HG03342 (cell line): ENCODE results near the gene ELF3.
A peak's percentile ranks its signal among the peaks of the same experiment; 100 is the strongest.
"Not testable (repeated sequence)": the region's sequence is repeated elsewhere in the genome, so short reads cannot be mapped to it uniquely, and the experiment has no call there.

Source experiments
- ATAC-seq: cut with Tn5 transposase; IDR thresholded peaks from one replicate; pipeline ENCODE4 v1.9.1; 2021; ENCODE audit warnings: mild to moderate bottlenecking, moderate library complexity; ENCODE audit not compliant: unreplicated experiment

ELF3 gene

GRCh38 chr1:202010180-202011015 lies at the start of gene ELF3:
ELF3 (plus strand) TSS chr1:202010587; CDS start chr1:202011137, 550 bp downstream.
- ATAC-seq, result peak; percentile 73

GRCh38 chr1:201962382-201962781 lies 48.0 kb upstream of the ELF3 start:
- not testable (repeated sequence) for ATAC-seq

- ATAC-seq, result no peak
These were observed 46.1 kb upstream of the ELF3 start for GRCh38 chr1:201964261-201964660.

- no peak for ATAC-seq
These were observed 44.2 kb upstream of the ELF3 start for GRCh38 chr1:201966171-201966570.

- no peak for ATAC-seq
These were observed 42.0 kb upstream of the ELF3 start for GRCh38 chr1:201968202-201968925.

GRCh38 chr1:201970334-201971159 lies 39.8 kb upstream of the ELF3 start:
- no peak for ATAC-seq

- peak; percentile 78 for ATAC-seq
These were observed 28.2 kb upstream of the ELF3 start for GRCh38 chr1:201982082-201982622.

GRCh38 chr1:201982623-201983379 lies 27.6 kb upstream of the ELF3 start, which contains the start of gene RNPEP:
RNPEP (plus strand) TSS chr1:201982648; CDS start chr1:201982667, 19 bp downstream.
- peak; percentile 68 for ATAC-seq

GRCh38 chr1:201983380-201983805 lies 27.0 kb upstream of the ELF3 start:
- ATAC-seq, result peak; percentile 20

- no peak for ATAC-seq
These were observed 25.9 kb upstream of the ELF3 start for GRCh38 chr1:201984446-201984845.

- ATAC-seq, result no peak
These were observed 25.0 kb upstream of the ELF3 start for GRCh38 chr1:201985355-201985754.

- no peak for ATAC-seq
These were observed 21.8 kb upstream of the ELF3 start for GRCh38 chr1:201988601-201989000.

GRCh38 chr1:201989354-201990128 lies 20.8 kb upstream of the ELF3 start:
- ATAC-seq, result no peak

GRCh38 chr1:201990427-201990826 lies 20.0 kb upstream of the ELF3 start:
- no peak for ATAC-seq

GRCh38 chr1:201999625-202000238 lies 10.7 kb upstream of the ELF3 start:
- no peak for ATAC-seq

- ATAC-seq, result no peak
These were observed 7.9 kb upstream of the ELF3 start for GRCh38 chr1:202002507-202002906.

- no peak for ATAC-seq
These were observed 5.7 kb upstream of the ELF3 start for GRCh38 chr1:202004711-202005110.

GRCh38 chr1:202005958-202006357 lies 4.4 kb upstream of the ELF3 start:
- ATAC-seq, result no peak

GRCh38 chr1:202007304-202007703 lies 3.1 kb upstream of the ELF3 start:
- ATAC-seq, result no peak
